Activated naive CD4-positive, alpha-beta T cell treated with anti-CD3 and anti-CD28 coated beads, Interleukin-2, amount 50 U/mL, for 24 hours (primary cell): Measurements from ENCODE around the gene PDF.

Experiments used
- H3K27ac Mint-ChIP-seq: one replicate; pipeline ENCODE4 v1.8.0; 2021; ENCODE audit warnings: mild to moderate bottlenecking, mixed read lengths
- H3K27me3 Mint-ChIP-seq: one replicate; pipeline ENCODE4 v1.8.0; 2021; ENCODE audit warnings: mixed read lengths
- H3K36me3 Mint-ChIP-seq: one replicate; pipeline ENCODE4 v1.8.0; 2021; ENCODE audit warnings: mixed read lengths
- H3K4me1 Mint-ChIP-seq: one replicate; pipeline ENCODE4 v1.8.0; 2021; ENCODE audit warnings: mixed read lengths
- H3K4me3 Mint-ChIP-seq: one replicate; pipeline ENCODE4 v1.8.0; 2021; ENCODE audit warnings: mild to moderate bottlenecking, mixed read lengths
- H3K9me3 Mint-ChIP-seq: one replicate; pipeline ENCODE4 v1.8.0; 2021; ENCODE audit warnings: mixed read lengths

The PDF gene

DNA sequence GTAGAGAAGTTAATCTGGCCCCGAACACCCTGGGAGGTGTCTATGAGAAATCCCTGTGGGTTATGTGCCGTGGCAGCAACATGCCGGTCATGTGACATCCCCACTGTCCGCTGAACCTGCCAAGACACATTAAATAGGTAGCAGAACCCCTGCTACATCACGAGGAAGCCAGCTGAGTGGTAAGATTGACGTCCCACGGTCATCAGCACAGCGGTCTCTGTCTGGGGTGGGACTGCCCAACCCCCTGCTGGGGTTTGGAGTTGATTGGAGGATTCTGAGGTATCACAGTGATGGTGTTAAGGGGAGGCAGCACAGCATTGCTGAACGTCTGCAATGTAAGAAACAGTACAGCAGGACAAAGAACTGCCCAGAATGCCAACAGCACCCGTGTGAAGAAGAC is 19.1 kb upstream of the PDF start:
- Mint-ChIP-seq H3K36me3 (peaks cover 4% of the 10 kb centered on the region), H3K4me1 (peaks cover 4% of the 10 kb centered on the region), H3K27ac (no peak overlapping the region), H3K27me3 (no peaks in the 10 kb centered on the region), H3K9me3 (no peaks in the 10 kb centered on the region), H3K4me3 (no peak overlapping the region)

DNA sequence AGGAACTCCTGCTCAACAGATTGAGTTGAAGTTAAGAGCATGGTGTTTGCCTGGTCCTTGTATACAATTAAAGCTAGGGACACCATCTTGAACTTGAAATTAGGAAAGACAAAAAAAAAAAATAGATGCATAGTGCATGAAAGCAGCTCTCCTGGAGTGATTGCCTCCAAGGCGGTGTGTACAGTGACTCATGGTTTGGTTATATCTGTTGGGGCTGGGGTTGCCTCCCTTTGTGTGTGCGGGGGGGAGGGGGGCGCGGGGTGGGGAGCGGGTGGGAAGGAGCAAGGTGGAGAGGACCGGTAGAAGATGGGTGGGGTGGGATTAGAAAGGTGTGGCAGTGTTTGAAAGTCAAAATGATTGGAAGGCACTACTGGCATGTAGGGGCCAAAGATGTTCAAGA is 17.8 kb upstream of the PDF start:
- H3K27me3 Mint-ChIP-seq = no peaks in the 10 kb centered on the region
- H3K9me3 Mint-ChIP-seq = no peaks in the 10 kb centered on the region
- H3K4me1 Mint-ChIP-seq = peaks cover 6% of the 10 kb centered on the region
- peaks cover 6% of the 10 kb centered on the region for H3K36me3 Mint-ChIP-seq
- no peak overlapping the region for H3K4me3 Mint-ChIP-seq
- no peak overlapping the region for H3K27ac Mint-ChIP-seq

GRCh38 chr16:69346683-69347082 is 16.3 kb upstream of the PDF start:
- no peaks in the 10 kb centered on the region for H3K9me3 Mint-ChIP-seq
- peaks cover 5% of the 10 kb centered on the region for H3K36me3 Mint-ChIP-seq
- peaks cover 11% of the 10 kb centered on the region for H3K4me1 Mint-ChIP-seq
- H3K27ac Mint-ChIP-seq = peak overlapping the region; percentile 51
- no peak overlapping the region for H3K4me3 Mint-ChIP-seq
- H3K27me3 Mint-ChIP-seq = no peaks in the 10 kb centered on the region

GRCh38 chr16:69345923-69346322 is 15.5 kb upstream of the PDF start:
- Mint-ChIP-seq H3K27ac (no peak overlapping the region), H3K9me3 (no peaks in the 10 kb centered on the region), H3K4me3 (no peak overlapping the region), H3K4me1 (peaks cover 18% of the 10 kb centered on the region), H3K27me3 (no peaks in the 10 kb centered on the region), H3K36me3 (peaks cover 11% of the 10 kb centered on the region)

DNA sequence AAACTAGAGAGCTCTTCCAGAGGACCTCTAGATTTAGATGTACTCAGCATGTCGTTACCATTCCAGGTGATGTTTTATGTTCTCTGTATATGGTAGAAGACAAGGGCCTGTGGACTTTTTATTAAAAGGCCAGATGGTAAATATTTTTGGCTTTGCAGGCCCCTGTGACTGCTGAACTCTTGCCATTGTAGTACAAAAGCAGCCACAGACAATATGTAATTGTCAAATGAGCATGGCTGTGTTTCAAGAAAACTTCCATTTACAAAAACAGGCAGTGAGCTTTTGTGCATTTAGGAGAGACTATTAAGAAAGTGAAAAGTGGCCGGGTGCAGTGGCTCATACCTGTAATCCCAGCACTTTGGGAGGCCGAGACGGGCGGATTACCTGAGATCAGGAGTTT is 13.8 kb upstream of the PDF start:
- Mint-ChIP-seq H3K4me1 (peaks cover 30% of the 10 kb centered on the region), H3K4me3 (no peak overlapping the region), H3K27ac (no peak overlapping the region), H3K9me3 (no peaks in the 10 kb centered on the region), H3K27me3 (no peaks in the 10 kb centered on the region), H3K36me3 (peaks cover 20% of the 10 kb centered on the region)

- Mint-ChIP-seq H3K9me3 (no peaks in the 10 kb centered on the region), H3K36me3 (peaks cover 24% of the 10 kb centered on the region), H3K27ac (peak overlapping the region; percentile 96), H3K4me3 (peak overlapping the region; percentile 98), H3K27me3 (no peaks in the 10 kb centered on the region), H3K4me1 (peaks cover 50% of the 10 kb centered on the region)
Observed at GRCh38 chr16:69340095-69340644, 9.8 kb upstream of the PDF start.

GRCh38 chr16:69339289-69340094 is 9.1 kb upstream of the PDF start, which contains the start of the genes COG8 and NIP7:
COG8 (minus strand) TSS chr16:69339564; CDS start chr16:69339552, 12 bp downstream.
NIP7 (plus strand) TSS chr16:69339772; CDS start chr16:69339830, 58 bp downstream.
- Mint-ChIP-seq H3K36me3 (peaks cover 22% of the 10 kb centered on the region), H3K4me3 (peak within 1 kb of the TSS; percentile 98), H3K9me3 (no peaks in the 10 kb centered on the region), H3K27me3 (no peaks in the 10 kb centered on the region), H3K27ac (peak within 1 kb of the TSS; percentile 96), H3K4me1 (peaks cover 50% of the 10 kb centered on the region)

DNA sequence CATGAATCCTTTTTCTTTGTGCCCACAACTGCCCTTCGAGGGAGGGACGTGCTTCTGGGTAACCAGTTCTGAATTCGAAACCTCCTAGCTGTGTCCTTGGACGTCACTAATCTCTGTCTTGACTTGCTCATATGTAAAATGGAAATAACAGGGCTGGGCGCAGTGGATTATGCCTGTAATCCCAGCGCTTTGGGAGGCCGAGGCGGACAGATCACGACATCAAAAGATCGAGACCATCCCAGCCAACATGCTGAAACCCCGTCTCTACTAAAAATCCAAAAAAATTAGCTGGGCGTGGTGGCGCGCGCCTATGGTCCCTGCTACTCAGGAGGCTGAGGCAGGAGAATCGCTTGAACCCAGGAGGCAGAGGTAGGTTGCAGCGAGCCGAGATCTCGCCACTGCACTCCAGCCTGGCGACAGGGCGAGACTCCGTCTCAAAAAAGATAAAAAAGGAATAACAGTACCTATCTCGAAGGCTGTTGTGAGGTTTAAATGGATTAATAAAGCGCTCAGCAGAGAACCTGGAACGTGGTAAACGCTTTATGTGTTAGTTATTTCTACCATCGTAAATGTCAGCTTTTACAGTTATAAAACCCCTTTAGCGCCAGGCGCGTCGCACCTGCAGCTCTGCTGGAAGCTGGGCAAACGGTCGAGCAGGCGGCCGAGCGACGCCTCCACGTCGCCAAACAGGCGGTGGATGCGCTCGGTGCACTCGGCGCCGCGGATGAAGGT is 8.3 kb upstream of the PDF start:
- H3K4me3 Mint-ChIP-seq = peak overlapping the region; percentile 98
- no peaks in the 10 kb centered on the region for H3K27me3 Mint-ChIP-seq
- H3K36me3 Mint-ChIP-seq = peaks cover 22% of the 10 kb centered on the region
- H3K27ac Mint-ChIP-seq = peak overlapping the region; percentile 96
- no peaks in the 10 kb centered on the region for H3K9me3 Mint-ChIP-seq
- H3K4me1 Mint-ChIP-seq = peaks cover 50% of the 10 kb centered on the region

DNA sequence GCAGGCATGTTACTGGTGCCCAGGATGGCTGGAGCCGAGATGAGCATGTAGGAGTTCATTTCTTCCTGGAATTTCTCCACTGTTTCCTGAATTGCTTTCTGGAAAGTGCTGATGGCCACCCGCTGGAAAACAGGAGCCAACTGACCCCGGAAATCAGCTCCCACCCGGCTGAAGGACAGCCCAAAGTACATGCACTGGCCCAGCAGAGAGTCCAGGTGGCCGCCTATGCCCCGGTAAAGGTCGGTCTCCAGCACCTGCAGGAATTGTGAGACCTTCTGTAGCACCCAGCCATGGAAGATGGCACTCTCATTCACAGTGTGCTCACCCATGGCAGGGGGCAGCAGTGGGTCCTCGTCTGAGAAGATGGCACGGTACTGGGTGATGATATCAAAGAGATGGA is 4.3 kb upstream of the PDF start:
- Mint-ChIP-seq H3K4me3 (no peak overlapping the region), H3K9me3 (no peaks in the 10 kb centered on the region), H3K27ac (no peak overlapping the region), H3K4me1 (peaks cover 35% of the 10 kb centered on the region), H3K36me3 (peaks cover 8% of the 10 kb centered on the region), H3K27me3 (no peaks in the 10 kb centered on the region)

DNA sequence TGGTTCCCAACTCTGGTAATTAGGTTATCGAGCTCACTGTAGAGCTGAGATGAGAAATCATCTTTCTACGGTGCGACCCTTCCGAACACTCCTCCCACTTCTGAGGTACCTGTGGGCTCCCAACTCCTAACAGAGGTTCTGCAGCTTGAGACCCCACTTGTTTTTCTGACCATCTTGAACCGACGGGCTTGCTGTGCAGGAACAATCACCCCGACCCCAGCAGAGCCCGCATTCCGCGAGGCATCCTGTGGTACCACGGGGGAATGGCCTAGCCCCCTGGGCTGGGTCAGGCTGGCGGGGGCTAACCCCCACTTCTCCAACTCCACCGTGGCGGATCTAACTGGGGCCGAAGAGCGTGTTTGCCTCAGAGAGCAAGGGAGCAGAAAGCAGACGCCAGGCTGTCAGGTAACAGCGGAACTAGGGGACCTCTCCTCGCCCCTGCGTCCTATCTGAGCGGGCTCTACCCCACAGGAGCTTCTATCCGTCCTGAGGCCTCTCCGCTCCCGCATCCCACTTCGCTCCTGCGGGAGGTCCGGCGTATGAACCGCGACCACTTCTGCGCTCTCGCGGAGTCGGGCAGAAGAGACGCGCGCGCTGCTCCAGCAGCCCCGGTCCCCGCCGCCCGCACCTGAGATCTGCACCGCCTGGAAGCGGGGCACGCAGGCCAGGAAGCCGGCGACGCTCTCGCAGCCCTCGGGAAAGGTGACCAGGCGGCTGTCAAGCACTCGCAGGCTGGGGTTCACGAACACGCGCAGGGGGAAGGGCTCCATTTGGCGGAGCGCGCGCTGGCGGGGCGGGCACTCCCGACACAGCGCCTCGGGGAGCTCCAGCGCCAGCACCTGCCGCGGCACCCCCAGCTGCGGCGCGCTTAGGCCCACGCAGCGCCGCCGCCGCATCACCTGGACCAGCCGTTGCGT is 761 bp downstream of the PDF start:
- Mint-ChIP-seq H3K27ac (peak overlapping the region; percentile 81), H3K36me3 (peaks cover 3% of the 10 kb centered on the region), H3K4me3 (peak overlapping the region; percentile 89)

DNA sequence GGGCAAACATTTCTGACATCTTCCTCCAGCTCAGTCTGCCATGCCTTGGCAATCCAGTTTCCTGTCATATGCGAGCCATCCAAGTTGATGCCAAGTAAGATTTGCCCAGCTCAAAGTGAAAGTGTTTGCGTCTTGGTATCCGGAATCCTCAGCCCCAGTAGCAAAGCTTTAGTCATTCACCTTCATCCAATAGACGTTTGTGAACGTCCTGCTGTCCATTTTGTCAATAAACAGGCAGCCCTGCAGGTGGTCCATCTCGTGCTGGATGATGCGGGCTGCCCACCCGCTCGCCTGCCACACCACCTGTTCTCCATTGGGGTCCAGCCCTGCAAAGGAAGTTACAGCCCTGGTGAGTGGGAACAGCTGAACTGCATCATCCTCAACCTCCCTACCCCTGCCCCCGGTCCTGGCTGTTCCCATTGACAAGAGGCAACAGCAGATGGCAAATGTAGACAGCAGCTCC is 1.5 kb downstream of the PDF start:
- Mint-ChIP-seq H3K9me3 (no peaks in the 10 kb centered on the region), H3K27me3 (no peaks in the 10 kb centered on the region), H3K27ac (peak overlapping the region; percentile 51), H3K36me3 (peaks cover 3% of the 10 kb centered on the region), H3K4me3 (peak overlapping the region; percentile 89), H3K4me1 (peaks cover 45% of the 10 kb centered on the region)

More for the DNA sequence above, 761 bp downstream of the PDF start:
- Mint-ChIP-seq H3K9me3 (no peaks in the 10 kb centered on the region), H3K4me1 (peaks cover 45% of the 10 kb centered on the region), H3K27me3 (no peaks in the 10 kb centered on the region)

- Mint-ChIP-seq H3K4me1 (peaks cover 43% of the 10 kb centered on the region), H3K9me3 (no peaks in the 10 kb centered on the region)
Observed at GRCh38 chr16:69327585-69328310, 2.6 kb downstream of the PDF start.

GRCh38 chr16:69326172-69326873 is 4.1 kb downstream of the PDF start:
- Mint-ChIP-seq H3K27ac (peak overlapping the region; percentile 23), H3K27me3 (no peaks in the 10 kb centered on the region), H3K4me1 (peaks cover 45% of the 10 kb centered on the region), H3K9me3 (no peaks in the 10 kb centered on the region), H3K36me3 (peaks cover 4% of the 10 kb centered on the region), H3K4me3 (peak overlapping the region; percentile 66)

More at GRCh38 chr16:69327585-69328310, 2.6 kb downstream of the PDF start:
- Mint-ChIP-seq H3K27me3 (no peaks in the 10 kb centered on the region), H3K36me3 (peaks cover 2% of the 10 kb centered on the region), H3K4me3 (peak overlapping the region; percentile 89), H3K27ac (no peak overlapping the region)

DNA sequence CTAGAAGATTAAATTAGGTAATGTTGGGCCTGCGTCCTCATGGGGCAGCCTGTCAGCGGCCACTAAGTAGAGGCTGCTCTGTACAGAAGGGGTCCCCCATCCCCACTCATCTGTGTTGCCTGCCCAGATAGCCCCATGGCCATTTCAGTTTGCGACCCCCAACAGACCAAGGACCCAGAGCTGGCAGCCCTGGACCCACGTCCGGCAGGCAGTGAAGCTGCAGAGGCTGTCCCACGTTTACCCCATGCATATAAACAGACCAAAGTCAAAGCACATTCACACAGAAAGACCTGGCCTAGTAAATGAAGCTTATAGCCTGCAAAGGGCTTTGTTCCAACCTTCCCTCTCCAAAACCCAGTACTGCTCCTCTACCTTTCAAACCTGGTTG is 4.6 kb downstream of the PDF start:
- Mint-ChIP-seq H3K36me3 (peaks cover 6% of the 10 kb centered on the region), H3K27me3 (no peaks in the 10 kb centered on the region), H3K4me3 (peak overlapping the region; percentile 66), H3K9me3 (no peaks in the 10 kb centered on the region), H3K27ac (peak overlapping the region; percentile 23), H3K4me1 (peaks cover 45% of the 10 kb centered on the region)
